HepG2 (cell line): ENCODE data around the gene DAZAP1. TPM values are rescaled to one million over a fixed set of nuclear protein-coding genes. Genes with fewer than 3 reads are reported as not detected.
A peak's percentile ranks its signal among the peaks of the same experiment; 100 is the strongest.

ENCODE experiments used
- AGO2 ChIP-seq: fragments of 200-400 bp; formaldehyde crosslinking; optimal IDR thresholded peaks from 2 replicates; pipeline ENCODE3; 2017; ENCODE audit warnings: mild to moderate bottlenecking, low read depth, low read length, moderate library complexity
- DNMT3B ChIP-seq: conservative IDR thresholded peaks from 2 replicates; pipeline ENCODE4 v1.6.1; 2016; ENCODE audit warnings: missing biosample characterization, control low read depth
- HDAC1 ChIP-seq: sonication (generic); formaldehyde crosslinking; IDR thresholded peaks from 2 replicates; pipeline ENCODE4 v1.5.1; 2020; ENCODE audit warnings: mild to moderate bottlenecking, missing genetic modification reagents
- IKZF4 ChIP-seq: sonication (generic); formaldehyde crosslinking; IDR thresholded peaks from 2 replicates; pipeline ENCODE4 v1.5.1; 2020; ENCODE audit warnings: borderline replicate concordance, mild to moderate bottlenecking, low read depth, missing genetic modification reagents; ENCODE audit errors: not compliant biosample characterization
- IRX3 ChIP-seq: sonication (generic); formaldehyde crosslinking; IDR thresholded peaks from 2 replicates; pipeline ENCODE4 v1.8.1; 2023; ENCODE audit warnings: mild to moderate bottlenecking, low read depth, missing genetic modification reagents, borderline replicate concordance
- MAFF ChIP-seq: IDR thresholded peaks from 2 replicates; pipeline ENCODE4 v1.6.1; 2011; ENCODE audit warnings: low read depth, low read length, improper control_type of control experiment
- RBFOX2 ChIP-seq: fragments of 200-400 bp; formaldehyde crosslinking; IDR thresholded peaks from 2 replicates; pipeline ENCODE4 v1.6.1; 2017; ENCODE audit warnings: low read depth, mild to moderate bottlenecking, low read length
- SRF ChIP-seq: IDR thresholded peaks from 2 replicates; pipeline ENCODE4 v1.6.1; 2011; ENCODE audit warnings: mild to moderate bottlenecking, low read depth, low read length, moderate library complexity
- THAP11 ChIP-seq: IDR thresholded peaks from 2 replicates; pipeline ENCODE4 v1.6.1; 2016; ENCODE audit warnings: missing biosample characterization, missing genetic modification reagents
- UBTF ChIP-seq: sonication (generic); formaldehyde crosslinking; IDR thresholded peaks from 2 replicates; pipeline ENCODE4 v1.4.0; 2020; ENCODE audit warnings: mild to moderate bottlenecking, missing genetic modification reagents
- ZBTB7B ChIP-seq: sonication (generic); formaldehyde crosslinking; IDR thresholded peaks from 2 replicates; pipeline ENCODE4 v1.4.0; 2020; ENCODE audit warnings: missing genetic modification reagents
- ZNF234 ChIP-seq: sonication (generic); formaldehyde crosslinking; conservative IDR thresholded peaks from 2 replicates; pipeline ENCODE4 v1.5.1; 2020; ENCODE audit warnings: mild to moderate bottlenecking, missing genetic modification reagents
- ZNF414 ChIP-seq: sonication (generic); formaldehyde crosslinking; IDR thresholded peaks from 2 replicates; pipeline ENCODE4 v1.5.0; 2020; ENCODE audit warnings: missing genetic modification reagents
- ZNF574 ChIP-seq: sonication (generic); formaldehyde crosslinking; IDR thresholded peaks from 2 replicates; pipeline ENCODE4 v1.4.0; 2020; ENCODE audit warnings: missing genetic modification reagents
- ZNF761 ChIP-seq: sonication (generic); formaldehyde crosslinking; conservative IDR thresholded peaks from 2 replicates; pipeline ENCODE4 v1.4.0; 2020; ENCODE audit warnings: mild to moderate bottlenecking, missing genetic modification reagents
- polyA plus RNA-seq, 8 experiments: library from polyadenylated mRNA; depleted of rRNA in 3 of 8; stranded (reverse) in 7 of 8; unstranded in 1 of 8; fragments of >200 nt; fragmentation: Illumina TruSeq in 4 of 8; extraction: Trizol in 4 of 8; gene quantifications; 2 replicates each; pipeline versions ENCODE4 v1.2.1 to v1.2.3, GENCODE V29; 2011 to 2016; ENCODE audit warnings: low read depth in 4 of 8, missing spikeins in 1 of 8, mixed read lengths in 1 of 8; ENCODE audit not compliant: insufficient read depth in 1 of 8
- total RNA-seq, 5 experiments: library from RNA; depleted of rRNA; stranded (reverse); fragments of >200 nt; fragmentation: Illumina TruSeq; extraction: Trizol; gene quantifications; 2 replicates each; pipeline ENCODE4 v1.2.3, GENCODE V29; 2016; ENCODE audit warnings: low read depth in 1 of 5
- TF ChIP-seq, protein P1 (sequence below): sonication (generic); formaldehyde crosslinking; IDR thresholded peaks from 2 replicates; pipeline ENCODE4 v1.4.0; 2020; ENCODE audit warnings: missing genetic modification reagents

The DAZAP1 gene
- total and polyA plus RNA-seq, 2 of the 13 experiments (the other 11 are each of a cell fraction or from before 2014, with no cell fraction given) = 63.3 to 79.2 TPM

DNA sequence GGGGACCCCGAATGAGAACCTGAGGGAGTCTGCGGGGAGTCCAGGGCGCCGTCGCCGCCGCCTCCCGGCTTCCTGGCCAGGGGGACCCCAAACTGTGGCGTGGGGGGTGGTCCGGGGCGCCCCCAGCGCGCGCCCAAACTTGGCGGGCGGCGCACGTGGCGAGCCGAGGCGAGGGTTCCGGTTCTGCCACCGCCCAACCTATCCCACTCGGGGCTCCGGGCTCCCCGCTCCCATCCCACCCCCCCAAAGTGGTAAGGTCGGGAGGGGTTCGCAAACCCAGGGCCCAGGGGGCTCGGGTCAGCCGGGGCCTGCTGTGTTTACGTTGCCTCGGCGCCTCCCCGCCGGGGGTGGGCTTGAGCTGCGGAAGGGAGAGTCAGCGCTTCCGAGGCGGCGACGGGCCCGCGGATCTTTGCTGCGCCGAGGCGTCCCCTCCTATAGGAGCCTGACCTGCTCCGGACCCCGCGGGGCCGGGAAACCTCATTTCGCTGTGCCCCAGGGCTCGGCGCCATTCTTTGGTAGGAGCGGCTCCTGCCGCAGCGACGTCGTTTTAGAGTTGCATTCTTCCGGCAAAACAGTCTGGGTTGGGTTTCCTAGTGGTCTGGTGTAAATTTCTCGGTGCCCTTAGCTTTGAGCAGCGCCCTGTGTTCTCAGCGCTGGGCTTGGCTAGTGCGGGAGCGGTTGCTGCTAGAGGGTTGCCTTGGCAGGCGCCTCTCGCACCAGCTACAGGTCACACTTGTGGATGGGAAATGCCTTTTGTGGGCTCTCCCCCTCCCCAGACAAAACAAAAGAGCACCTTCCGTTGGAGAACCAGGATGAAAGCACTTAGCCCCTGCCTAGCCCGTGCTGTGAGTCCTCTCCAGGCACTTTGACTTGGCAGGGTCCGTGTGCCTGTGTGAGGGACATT lies 1.2 kb downstream of the DAZAP1 start (continued):
- TF ChIP-seq ZNF234 (CRISPR knock-in tag) = no peak
- TF ChIP-seq SRF = no peak
- TF ChIP-seq MAFF = no peak
- TF ChIP-seq IKZF4 = no peak
- TF ChIP-seq ZBTB7B (CRISPR knock-in tag) = peak; percentile 61
- TF ChIP-seq, protein P1, sequence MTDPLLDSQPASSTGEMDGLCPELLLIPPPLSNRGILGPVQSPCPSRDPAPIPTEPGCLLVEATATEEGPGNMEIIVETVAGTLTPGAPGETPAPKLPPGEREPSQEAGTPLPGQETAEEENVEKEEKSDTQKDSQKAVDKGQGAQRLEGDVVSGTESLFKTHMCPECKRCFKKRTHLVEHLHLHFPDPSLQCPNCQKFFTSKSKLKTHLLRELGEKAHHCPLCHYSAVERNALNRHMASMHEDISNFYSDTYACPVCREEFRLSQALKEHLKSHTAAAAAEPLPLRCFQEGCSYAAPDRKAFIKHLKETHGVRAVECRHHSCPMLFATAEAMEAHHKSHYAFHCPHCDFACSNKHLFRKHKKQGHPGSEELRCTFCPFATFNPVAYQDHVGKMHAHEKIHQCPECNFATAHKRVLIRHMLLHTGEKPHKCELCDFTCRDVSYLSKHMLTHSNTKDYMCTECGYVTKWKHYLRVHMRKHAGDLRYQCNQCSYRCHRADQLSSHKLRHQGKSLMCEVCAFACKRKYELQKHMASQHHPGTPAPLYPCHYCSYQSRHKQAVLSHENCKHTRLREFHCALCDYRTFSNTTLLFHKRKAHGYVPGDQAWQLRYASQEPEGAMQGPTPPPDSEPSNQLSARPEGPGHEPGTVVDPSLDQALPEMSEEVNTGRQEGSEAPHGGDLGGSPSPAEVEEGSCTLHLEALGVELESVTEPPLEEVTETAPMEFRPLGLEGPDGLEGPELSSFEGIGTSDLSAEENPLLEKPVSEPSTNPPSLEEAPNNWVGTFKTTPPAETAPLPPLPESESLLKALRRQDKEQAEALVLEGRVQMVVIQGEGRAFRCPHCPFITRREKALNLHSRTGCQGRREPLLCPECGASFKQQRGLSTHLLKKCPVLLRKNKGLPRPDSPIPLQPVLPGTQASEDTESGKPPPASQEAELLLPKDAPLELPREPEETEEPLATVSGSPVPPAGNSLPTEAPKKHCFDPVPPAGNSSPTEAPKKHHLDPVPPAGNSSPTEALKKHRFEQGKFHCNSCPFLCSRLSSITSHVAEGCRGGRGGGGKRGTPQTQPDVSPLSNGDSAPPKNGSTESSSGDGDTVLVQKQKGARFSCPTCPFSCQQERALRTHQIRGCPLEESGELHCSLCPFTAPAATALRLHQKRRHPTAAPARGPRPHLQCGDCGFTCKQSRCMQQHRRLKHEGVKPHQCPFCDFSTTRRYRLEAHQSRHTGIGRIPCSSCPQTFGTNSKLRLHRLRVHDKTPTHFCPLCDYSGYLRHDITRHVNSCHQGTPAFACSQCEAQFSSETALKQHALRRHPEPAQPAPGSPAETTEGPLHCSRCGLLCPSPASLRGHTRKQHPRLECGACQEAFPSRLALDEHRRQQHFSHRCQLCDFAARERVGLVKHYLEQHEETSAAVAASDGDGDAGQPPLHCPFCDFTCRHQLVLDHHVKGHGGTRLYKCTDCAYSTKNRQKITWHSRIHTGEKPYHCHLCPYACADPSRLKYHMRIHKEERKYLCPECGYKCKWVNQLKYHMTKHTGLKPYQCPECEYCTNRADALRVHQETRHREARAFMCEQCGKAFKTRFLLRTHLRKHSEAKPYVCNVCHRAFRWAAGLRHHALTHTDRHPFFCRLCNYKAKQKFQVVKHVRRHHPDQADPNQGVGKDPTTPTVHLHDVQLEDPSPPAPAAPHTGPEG = 0 out of 2 replicates have a peak, but pooled peaks have one; percentile 37
- TF ChIP-seq ZNF574 (CRISPR knock-in tag) = peak; percentile 31; the same call in 1 of the 2 replicates
- TF ChIP-seq ZNF414 (CRISPR knock-in tag) = peak; percentile 60; the same call in 1 of the 2 replicates
- no peak for TF ChIP-seq DNMT3B (CRISPR knock-in tag)
- TF ChIP-seq THAP11 (CRISPR knock-in tag) = peak; percentile 48; the same call in 1 of the 2 replicates
- 0 out of 2 replicates have a peak, but pooled peaks have one; percentile 27 for TF ChIP-seq HDAC1 (CRISPR knock-in tag)
- TF ChIP-seq ZNF761 (CRISPR knock-in tag) = no peak
- peak; percentile 71 for TF ChIP-seq RBFOX2
- TF ChIP-seq IRX3 (CRISPR knock-in tag) = no peak
- peak; percentile 80 for TF ChIP-seq UBTF (CRISPR knock-in tag)
- peak; percentile 66 for TF ChIP-seq AGO2
